Smooth muscle cell (in vitro differentiated cells): ENCODE measurements around the gene CDH8. TPM values are rescaled to one million over a fixed set of nuclear protein-coding genes. Genes with fewer than 3 reads are reported as not detected.
"Not testable (repeated sequence)": the region's sequence is repeated elsewhere in the genome, so short reads cannot be mapped to it uniquely, and the experiment has no call there.

ENCODE experiments used
- DNase-seq: peaks from one replicate; lab custom pipeline; 2025; ENCODE audit not compliant: unreplicated experiment; lab: John Stamatoyannopoulos, UW
- H2AFZ ChIP-seq: fragments of 200-600 bp; sonication (generic); 2 replicates; pipeline ENCODE4 v1.6.0; 2016; ENCODE audit warnings: antibody characterized with exemption, low read depth, mild to moderate bottlenecking
- H3F3A ChIP-seq: fragments of 200-600 bp; sonication (generic); 2 replicates; pipeline ENCODE4 v1.6.0; 2017; ENCODE audit warnings: antibody characterized with exemption, low read depth
- H3K27ac ChIP-seq: fragments of 200-600 bp; sonication (generic); 2 replicates; pipeline ENCODE4 v1.5.1; 2016; ENCODE audit warnings: low read depth, mild to moderate bottlenecking
- H3K27me3 ChIP-seq: fragments of 200-600 bp; sonication (generic); 2 replicates; pipeline ENCODE4 v1.6.1; 2016; ENCODE audit warnings: low read depth, mild to moderate bottlenecking
- H3K36me3 ChIP-seq: fragments of 200-600 bp; sonication (generic); 2 replicates; pipeline ENCODE4 v1.5.1; 2016; ENCODE audit warnings: low read depth
- H3K4me1 ChIP-seq: fragments of 200-600 bp; sonication (generic); 2 replicates; pipeline ENCODE4 v1.5.1; 2016; ENCODE audit warnings: low read depth
- H3K4me2 ChIP-seq: fragments of 200-600 bp; sonication (generic); 2 replicates; pipeline ENCODE4 v1.6.0; 2016; ENCODE audit warnings: mild to moderate bottlenecking
- H3K4me3 ChIP-seq: fragments of 200-600 bp; sonication (generic); 2 replicates; pipeline ENCODE4 v1.5.1; 2016; ENCODE audit warnings: mild to moderate bottlenecking
- H3K79me2 ChIP-seq: fragments of 200-600 bp; sonication (generic); 2 replicates; pipeline ENCODE4 v1.6.0; 2016; ENCODE audit warnings: low read depth, mild to moderate bottlenecking
- H3K9ac ChIP-seq: fragments of 200-600 bp; sonication (generic); 2 replicates; pipeline ENCODE4 v1.6.0; 2016; ENCODE audit warnings: low read depth
- H3K9me3 ChIP-seq: fragments of 200-600 bp; sonication (generic); replicated peaks from 2 replicates; pipeline ENCODE4 v1.5.1; 2016; ENCODE audit warnings: low read depth
- H4K20me1 ChIP-seq: fragments of 200-600 bp; sonication (generic); 2 replicates; pipeline ENCODE4 v1.6.0; 2016; ENCODE audit warnings: low read depth
- CTCF ChIP-seq: fragments of 200-600 bp; sonication (generic); IDR thresholded peaks from 2 replicates; pipeline ENCODE4 v1.5.1; 2017; ENCODE audit warnings: borderline replicate concordance, mild to moderate bottlenecking, antibody characterized with exemption; ENCODE audit not compliant: insufficient read depth, poor library complexity, severe bottlenecking
- WGBS: methylation state at CpG from one replicate; pipeline ENCODE4 v1.1.7; 2016; ENCODE audit warnings: low lambda C conversion rate; 5-methylcytosine and 5-hydroxymethylcytosine counted together
- polyA plus RNA-seq: library from polyadenylated mRNA; unstranded; fragments of >200 nt; fragmentation: Nextera tagmentation; extraction: Ambion mirVana; gene quantifications from 2 replicates; pipeline ENCODE4 v1.2.1, GENCODE V29; 2016
- total RNA-seq: library from RNA; depleted of rRNA; stranded (reverse); fragments of >200 nt; gene quantifications from 2 replicates; pipeline ENCODE4 v1.2.3, GENCODE V29; 2014

The CDH8 gene
- total and polyA plus RNA-seq, 2 experiments from 2014 or later = 1.8 to 5.5 TPM

- H4K20me1 ChIP-seq = no peaks in the 10 kb centered on the region
- no peaks in the 10 kb centered on the region for H3K79me2 ChIP-seq
- H3K27me3 ChIP-seq = no peaks in the 10 kb centered on the region
- H3K27ac ChIP-seq = no peak overlapping the region
- no peak overlapping the region for H2AFZ ChIP-seq
- DNase-seq = no peak
- no peak for TF ChIP-seq CTCF
- no peaks in the 10 kb centered on the region for H3F3A ChIP-seq
- H3K9ac ChIP-seq = no peak overlapping the region
- H3K4me1 ChIP-seq = no peaks in the 10 kb centered on the region
- no peak overlapping the region for H3K4me2 ChIP-seq
- no peaks in the 10 kb centered on the region for H3K9me3 ChIP-seq
- H3K36me3 ChIP-seq = no peaks in the 10 kb centered on the region
- H3K4me3 ChIP-seq = no peak overlapping the region
These were observed 224.0 kb downstream of the CDH8 start for GRCh38 chr16:61812251-61812650.

GRCh38 chr16:61807551-61807950, 228.7 kb downstream of the CDH8 start:
- Histone ChIP-seq H3K4me3 (no peak overlapping the region), H3K36me3 (no peaks in the 10 kb centered on the region), H2AFZ (no peak overlapping the region), H3K4me1 (no peaks in the 10 kb centered on the region), H3K27me3 (no peaks in the 10 kb centered on the region), H3K27ac (no peak overlapping the region), H4K20me1 (no peaks in the 10 kb centered on the region), H3K79me2 (no peaks in the 10 kb centered on the region), H3K9ac (no peak overlapping the region), H3F3A (no peaks in the 10 kb centered on the region), H3K9me3 (no peaks in the 10 kb centered on the region), H3K4me2 (no peak overlapping the region)
- TF ChIP-seq CTCF = no peak
- DNase-seq = no peak
- 94% methylated on average over 3 of the region's 3 CpGs for WGBS

GRCh38 chr16:61801217-61801616, 235.0 kb downstream of the CDH8 start:
- H3K4me2 ChIP-seq, H3K27me3 ChIP-seq, H3F3A ChIP-seq, H3K27ac ChIP-seq, H4K20me1 ChIP-seq, H3K79me2 ChIP-seq, H3K4me3 ChIP-seq, DNase-seq, H3K4me1 ChIP-seq, H3K9me3 ChIP-seq, H3K9ac ChIP-seq, H3K36me3 ChIP-seq, H2AFZ ChIP-seq: not testable (repeated sequence)
- WGBS = 90% methylated on average over 8 of the region's 10 CpGs

GRCh38 chr16:61798741-61799140, 237.5 kb downstream of the CDH8 start:
- Histone ChIP-seq H3K4me2 (no peak overlapping the region), H3K9ac (no peak overlapping the region), H3K27me3 (no peaks in the 10 kb centered on the region), H3K36me3 (no peaks in the 10 kb centered on the region), H2AFZ (no peak overlapping the region), H3K79me2 (no peaks in the 10 kb centered on the region), H3K9me3 (no peaks in the 10 kb centered on the region), H3F3A (no peaks in the 10 kb centered on the region), H4K20me1 (no peaks in the 10 kb centered on the region), H3K4me1 (no peaks in the 10 kb centered on the region), H3K27ac (no peak overlapping the region), H3K4me3 (no peak overlapping the region)
- no peak for TF ChIP-seq CTCF
- 88% methylated on average over 2 of the region's 2 CpGs for WGBS
- no peak for DNase-seq
